HEK293 (cell line): ENCODE data around the gene FAM217B.

Source experiments
- CTCF ChIA-PET: fragments of 350-600 bp; formaldehyde crosslinking; extraction: SDS; loops from one replicate; lab custom pipeline; 2021; ENCODE audit warnings: antibody characterized with exemption; lab: Yijun Ruan, JAX
- POLR2A ChIA-PET: fragments of 300-600 bp; formaldehyde crosslinking; extraction: SDS; loops from one replicate; lab custom pipeline; 2020; ENCODE audit warnings: antibody characterized with exemption, inconsistent platforms; lab: Yijun Ruan, JAX
- H3K27ac ChIP-seq: fragments of 200-500 bp; sonication (Bioruptor generic); 2 replicates; pipeline ENCODE4 v1.5.1; 2014; ENCODE audit warnings: low read depth, low read length, control low read depth, inconsistent platforms; ENCODE audit errors: extremely low read depth
- H3K36me3 ChIP-seq, 2 experiments: fragments of 200-500 bp in 1 of 2; sonication (Bioruptor generic) in 1 of 2; 1 replicate in 1 of 2; 2 replicates in 1 of 2; pipeline ENCODE4 v1.5.1; 2014 to 2017; ENCODE audit warnings: inconsistent platforms in 2 of 2, low read length in 2 of 2; ENCODE audit not compliant: control insufficient read depth in 2 of 2, insufficient read depth in 1 of 2
- H3K4me1 ChIP-seq: fragments of 200-500 bp; sonication (Bioruptor generic); 2 replicates; pipeline ENCODE4 v1.5.1; 2014; ENCODE audit warnings: mild to moderate bottlenecking, low read length, inconsistent platforms; ENCODE audit not compliant: control insufficient read depth, insufficient read depth
- H3K4me3 ChIP-seq: 2 replicates; pipeline ENCODE4 v1.5.1; 2011; ENCODE audit warnings: low read depth, mild to moderate bottlenecking, control low read depth, low read length, moderate library complexity
- H3K9me3 ChIP-seq: fragments of 200-500 bp; sonication (Bioruptor generic); 2 replicates; pipeline ENCODE4 v1.5.1; 2014; ENCODE audit warnings: low read depth, low read length, inconsistent platforms; ENCODE audit not compliant: control insufficient read depth, insufficient read depth
- GFI1B ChIP-seq: fragments of 450-650 bp; formaldehyde crosslinking; IDR thresholded peaks from 2 replicates; pipeline ENCODE4 v1.5.1; 2016; ENCODE audit warnings: missing biosample characterization, missing genetic modification characterization
- MYNN ChIP-seq: fragments of 450-650 bp; formaldehyde crosslinking; IDR thresholded peaks from 2 replicates; pipeline ENCODE4 v1.5.1; 2016; ENCODE audit warnings: missing biosample characterization, missing genetic modification characterization, borderline replicate concordance
- OVOL3 ChIP-seq: fragments of 450-650 bp; formaldehyde crosslinking; IDR thresholded peaks from 2 replicates; pipeline ENCODE4 v1.5.1; 2016; ENCODE audit warnings: missing biosample characterization, missing genetic modification characterization
- PATZ1 ChIP-seq: fragments of 450-650 bp; formaldehyde crosslinking; IDR thresholded peaks from 2 replicates; pipeline ENCODE4 v1.5.1; 2016; ENCODE audit warnings: missing biosample characterization, missing genetic modification characterization
- PRDM2 ChIP-seq: fragments of 450-650 bp; formaldehyde crosslinking; IDR thresholded peaks from 2 replicates; pipeline ENCODE4 v1.5.1; 2016; ENCODE audit warnings: missing biosample characterization, missing genetic modification characterization, borderline replicate concordance
- PRDM6 ChIP-seq: fragments of 450-650 bp; formaldehyde crosslinking; IDR thresholded peaks from 2 replicates; pipeline ENCODE4 v1.5.1; 2017; ENCODE audit warnings: missing biosample characterization, missing genetic modification characterization
- SP7 ChIP-seq: fragments of 450-650 bp; formaldehyde crosslinking; IDR thresholded peaks from 2 replicates; pipeline ENCODE4 v1.5.1; 2016; ENCODE audit warnings: missing biosample characterization, missing genetic modification characterization
- ZNF148 ChIP-seq: fragments of 450-650 bp; formaldehyde crosslinking; IDR thresholded peaks from 2 replicates; pipeline ENCODE4 v1.5.0; 2017; ENCODE audit warnings: missing biosample characterization, missing genetic modification characterization, borderline replicate concordance
- ZNF155 ChIP-seq: fragments of 450-650 bp; formaldehyde crosslinking; IDR thresholded peaks from 2 replicates; pipeline ENCODE4 v1.5.1; 2016; ENCODE audit warnings: missing biosample characterization, missing genetic modification characterization
- ZNF223 ChIP-seq: fragments of 450-650 bp; formaldehyde crosslinking; IDR thresholded peaks from 2 replicates; pipeline ENCODE4 v1.5.1; 2016; ENCODE audit warnings: missing biosample characterization, missing genetic modification characterization
- ZNF280D ChIP-seq: fragments of 450-650 bp; formaldehyde crosslinking; IDR thresholded peaks from 2 replicates; pipeline ENCODE4 v1.5.1; 2016; ENCODE audit warnings: missing biosample characterization, missing genetic modification characterization
- ZNF341 ChIP-seq: fragments of 450-650 bp; formaldehyde crosslinking; IDR thresholded peaks from 2 replicates; pipeline ENCODE4; 2016; ENCODE audit warnings: low read depth, missing biosample characterization, missing genetic modification characterization
- ZNF354C ChIP-seq: fragments of 450-650 bp; formaldehyde crosslinking; IDR thresholded peaks from 2 replicates; pipeline ENCODE4 v1.5.1; 2016; ENCODE audit warnings: missing biosample characterization, missing genetic modification characterization, low read depth, borderline replicate concordance
- ZNF366 ChIP-seq: fragments of 450-650 bp; formaldehyde crosslinking; conservative IDR thresholded peaks from 2 replicates; pipeline ENCODE4 v1.5.1; 2016; ENCODE audit warnings: missing biosample characterization, missing genetic modification characterization
- ZNF530 ChIP-seq: fragments of 450-650 bp; formaldehyde crosslinking; IDR thresholded peaks from 2 replicates; pipeline ENCODE4 v1.5.1; 2016; ENCODE audit warnings: low read depth, missing biosample characterization, missing genetic modification characterization
- ZNF747 ChIP-seq: fragments of 450-650 bp; formaldehyde crosslinking; IDR thresholded peaks from 2 replicates; pipeline ENCODE4 v1.5.1; 2016; ENCODE audit warnings: missing biosample characterization, missing genetic modification characterization
- ZNF785 ChIP-seq: fragments of 450-650 bp; formaldehyde crosslinking; IDR thresholded peaks from 2 replicates; pipeline ENCODE4 v1.5.1; 2016; ENCODE audit warnings: missing biosample characterization, missing genetic modification characterization
- ZSCAN5A ChIP-seq: fragments of 450-650 bp; formaldehyde crosslinking; IDR thresholded peaks from 2 replicates; pipeline ENCODE4 v1.5.1; 2016; ENCODE audit warnings: missing biosample characterization, missing genetic modification characterization

Gene FAM217B

GRCh38 chr20:59971428-59971827 is 31.2 kb downstream of the FAM217B start (continued):
- TF ChIP-seq PRDM2 (tag by site-specific recombination) (no peak), ZNF341 (tag by site-specific recombination) (no peak), ZNF223 (tag by site-specific recombination) (no peak)

GRCh38 chr20:59972037-59972801 is 32.0 kb downstream of the FAM217B start:
- ChIA-PET POLR2A (no interaction called here), CTCF (no interaction called here)
- Histone ChIP-seq H3K9me3 (no peaks in the 10 kb centered on the region), H3K36me3 (no peaks in the 10 kb centered on the region), H3K27ac (no peak overlapping the region), H3K4me1 (no peaks in the 10 kb centered on the region), H3K4me3 (no peak overlapping the region)
- no peak for TF ChIP-seq GFI1B (tag by site-specific recombination)
- TF ChIP-seq ZNF366 (tag by site-specific recombination) = no peak
- no peak for TF ChIP-seq ZNF280D (tag by site-specific recombination)
- TF ChIP-seq ZNF148 = no peak
- no peak for TF ChIP-seq ZNF354C (tag by site-specific recombination)
- TF ChIP-seq ZNF530 (tag by site-specific recombination) = no peak
- TF ChIP-seq OVOL3 (tag by site-specific recombination) = no peak
- no peak for TF ChIP-seq MYNN (tag by site-specific recombination)
- no peak for TF ChIP-seq PRDM6 (tag by site-specific recombination)
- TF ChIP-seq ZNF155 (tag by site-specific recombination) = no peak
- TF ChIP-seq SP7 (tag by site-specific recombination) = no peak
- TF ChIP-seq ZNF747 (tag by site-specific recombination) = no peak
- no peak for TF ChIP-seq PATZ1 (tag by site-specific recombination)
- TF ChIP-seq ZSCAN5A (tag by site-specific recombination) = no peak
- TF ChIP-seq ZNF785 (tag by site-specific recombination) = no peak
